Naive thymus-derived CD4-positive, alpha-beta T cell (primary cell): Measurements from ENCODE around the gene KIF16B. TPM values are rescaled to one million over a fixed set of nuclear protein-coding genes. Genes with fewer than 3 reads are reported as not detected.

Experiments used
- ATAC-seq: fragments of 150-1000 bp; cut with Tn5 transposase; 2 replicates; pipeline ENCODE4 v1.10.0; 2021; ENCODE audit warnings: mild to moderate bottlenecking, moderate library complexity
- CTCF ChIA-PET: fragments of 350-600 bp; sonication (Branson Sonifier 250); formaldehyde crosslinking; loops from one replicate; lab custom pipeline; 2021; ENCODE audit warnings: antibody characterized with exemption; lab: Charles Lee
- POLR2A ChIA-PET: fragments of 350-600 bp; sonication (Branson Sonifier 250); formaldehyde crosslinking; loops from one replicate; lab custom pipeline; 2021; ENCODE audit warnings: antibody characterized with exemption, inconsistent platforms; lab: Charles Lee
- DNase-seq, 9 donors: peaks; one replicate each; pipeline versions ENCODE4 v3.0.0 to v3.0.0-alpha.2; 2020 to 2022; ENCODE audit warnings: mixed read lengths in 1 of 9
- H3K27ac ChIP-seq: one replicate; pipeline ENCODE4 v1.7.0; 2013; ENCODE audit warnings: mild to moderate bottlenecking, low read depth, low read length, moderate library complexity
- H3K27me3 ChIP-seq, 2 donors: one replicate each; pipeline ENCODE4 v1.7.0; 2013; ENCODE audit warnings: low read length in 2 of 2, mild to moderate bottlenecking in 2 of 2, moderate library complexity in 2 of 2; ENCODE audit not compliant: control insufficient read depth in 2 of 2, insufficient read depth in 2 of 2
- H3K36me3 ChIP-seq, 3 experiments: 1 replicate in 2 of 3; 2 replicates in 1 of 3; pipeline ENCODE4 v1.7.0; 2013; ENCODE audit warnings: low read length in 3 of 3, mild to moderate bottlenecking in 3 of 3, moderate library complexity in 1 of 3; ENCODE audit not compliant: insufficient read depth in 3 of 3, control insufficient read depth in 2 of 3
- H3K4me1 ChIP-seq, 2 donors: one replicate each; pipeline ENCODE4 v1.7.0; 2013; ENCODE audit warnings: low read length in 2 of 2, mild to moderate bottlenecking in 2 of 2, moderate library complexity in 1 of 2; ENCODE audit not compliant: control insufficient read depth in 2 of 2, insufficient read depth in 2 of 2
- H3K4me3 ChIP-seq: 2 replicates; pipeline ENCODE4 v1.7.0; 2013; ENCODE audit warnings: mild to moderate bottlenecking, low read length
- H3K9me3 ChIP-seq, 3 experiments: 1 replicate in 2 of 3; 2 replicates in 1 of 3; pipeline ENCODE4 v1.7.0; 2013; ENCODE audit warnings: low read length in 3 of 3; ENCODE audit not compliant: control insufficient read depth in 2 of 3
- H3K27ac Mint-ChIP-seq, 9 donors: one replicate each; pipeline ENCODE4 v1.8.0; 2020 to 2022; ENCODE audit warnings: mixed read lengths in 9 of 9, mild to moderate bottlenecking in 8 of 9, moderate library complexity in 5 of 9, inconsistent platforms in 2 of 9
- H3K27me3 Mint-ChIP-seq, 5 donors: one replicate each; pipeline ENCODE4 v1.8.0; 2021 to 2022; ENCODE audit warnings: mixed read lengths in 5 of 5, mild to moderate bottlenecking in 1 of 5
- H3K36me3 Mint-ChIP-seq, 5 donors: one replicate each; pipeline ENCODE4 v1.8.0; 2020 to 2022; ENCODE audit warnings: mixed read lengths in 5 of 5, mild to moderate bottlenecking in 3 of 5, inconsistent platforms in 1 of 5
- H3K4me1 Mint-ChIP-seq, 7 donors: one replicate each; pipeline ENCODE4 v1.8.0; 2020 to 2022; ENCODE audit warnings: mixed read lengths in 7 of 7, mild to moderate bottlenecking in 3 of 7, inconsistent platforms in 1 of 7
- H3K4me3 Mint-ChIP-seq, 10 donors: one replicate each; pipeline ENCODE4 v1.8.0; 2020 to 2022; ENCODE audit warnings: mild to moderate bottlenecking in 10 of 10, mixed read lengths in 10 of 10, moderate library complexity in 6 of 10, inconsistent platforms in 2 of 10
- H3K9me3 Mint-ChIP-seq, 11 donors: one replicate each; pipeline ENCODE4 v1.8.0; 2020 to 2022; ENCODE audit warnings: mixed read lengths in 11 of 11, mild to moderate bottlenecking in 4 of 11, inconsistent platforms in 1 of 11, moderate library complexity in 1 of 11
- intact Hi-C, 2 donors: fragments of 100-400 bp; cut with micrococcal nuclease; formaldehyde crosslinking; loops; one replicate each; pipeline ENCODE4 v1.15.1; 2023
- polyA plus RNA-seq, 2 donors: library from polyadenylated mRNA; unstranded; fragments of 300-500 nt; fragmentation: Illumina TruSeq; gene quantifications; one replicate each; pipeline ENCODE4 v1.2.3, GENCODE V29; 2021
- total RNA-seq, 6 experiments: library from RNA in 5 of 6; stranded (reverse) in 5 of 6; gene quantifications; 1 replicate in 5 of 6; 2 replicates in 1 of 6; pipeline ENCODE4 v1.2.3 and lab custom pipeline; 2021 to 2026

The KIF16B gene
- total and polyA plus RNA-seq, 7 experiments from 2014 or later: 6.0 to 13.7 (median 10.3) TPM

- DNase-seq (no peak), ATAC-seq (no peak)
- Mint-ChIP-seq H3K27me3 (no peaks in the 10 kb centered on the region), H3K9me3 (no peaks in the 10 kb centered on the region), H3K4me3 (no peak overlapping the region), H3K4me1 (peaks cover 0 to 6% (median 0%) of the 10 kb centered on the region in 7 donors), H3K36me3 (peaks cover 0 to 25% (median 10%) of the 10 kb centered on the region in 5 donors), H3K27ac (no peak overlapping the region)
- intact Hi-C loops: no loop called here
- Histone ChIP-seq H3K4me1 (no peaks in the 10 kb centered on the region), H3K9me3 (no peaks in the 10 kb centered on the region), H3K27me3 (no peaks in the 10 kb centered on the region), H3K27ac (no peak overlapping the region), H3K4me3 (no peak overlapping the region), H3K36me3 (no peaks in the 10 kb centered on the region)
- ChIA-PET POLR2A (no interaction called here), CTCF (no interaction called here)
Observed at GRCh38 chr20:16455324-16455723, 117.9 kb downstream of the KIF16B start.

DNA sequence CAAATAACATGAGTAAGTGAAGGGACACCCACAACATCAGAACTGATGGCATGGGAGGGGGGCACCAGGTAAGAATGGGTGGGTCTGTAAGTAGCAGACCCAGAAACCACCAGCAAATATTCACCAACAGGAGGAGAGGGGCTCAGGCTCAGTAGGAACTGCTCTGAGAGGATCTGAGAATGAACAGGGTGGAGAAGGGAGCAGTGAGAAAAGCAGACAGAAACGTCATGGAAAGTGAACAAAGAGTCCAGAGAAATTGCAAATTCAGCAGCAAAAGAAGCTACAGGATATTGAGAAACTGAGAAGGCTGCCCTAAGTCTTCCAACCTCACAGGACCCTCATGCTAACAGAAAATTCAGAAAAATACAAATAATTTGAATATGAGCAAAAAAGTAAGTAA is 121.3 kb downstream of the KIF16B start:
- H3K4me1 Mint-ChIP-seq: peaks cover 0 to 14% (median 0%) of the 10 kb centered on the region in 7 donors

DNA sequence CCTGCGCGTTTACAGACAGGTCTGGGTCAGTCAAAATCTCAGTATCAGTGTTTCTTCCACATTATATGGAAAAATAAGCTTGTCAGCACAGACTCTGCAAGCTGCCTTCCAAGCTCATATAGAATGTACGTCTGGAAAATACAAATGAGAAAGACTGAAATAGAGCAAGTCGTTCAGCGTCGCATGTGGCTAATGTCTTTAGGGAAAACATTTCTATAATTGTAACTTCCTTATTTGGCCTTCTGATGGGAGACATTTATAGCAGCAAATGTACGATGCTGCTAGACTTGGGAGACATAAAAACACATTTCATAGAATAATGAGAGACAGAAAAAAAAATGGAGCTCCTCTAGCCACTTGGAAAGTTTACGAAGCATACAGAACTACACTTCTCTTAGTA is 122.2 kb downstream of the KIF16B start:
- H3K36me3 ChIP-seq: no peaks in the 10 kb centered on the region
- H3K4me1 ChIP-seq: no peaks in the 10 kb centered on the region
- ATAC-seq: no peak
- no peak overlapping the region for H3K27ac ChIP-seq
- H3K36me3 Mint-ChIP-seq: peaks cover 0 to 45% (median 34%) of the 10 kb centered on the region in 5 donors
- H3K4me3 ChIP-seq: no peak overlapping the region
- H3K27me3 ChIP-seq: no peaks in the 10 kb centered on the region
- peaks cover 0 to 14% (median 0%) of the 10 kb centered on the region in 7 donors for H3K4me1 Mint-ChIP-seq
- CTCF ChIA-PET: no interaction called here
- intact Hi-C loops: no loop called here
- H3K27me3 Mint-ChIP-seq: no peaks in the 10 kb centered on the region
- no peak overlapping the region for H3K4me3 Mint-ChIP-seq
- DNase-seq: no peak
- no peak overlapping the region for H3K27ac Mint-ChIP-seq
- POLR2A ChIA-PET: no interaction called here
- H3K9me3 ChIP-seq: no peaks in the 10 kb centered on the region
- H3K9me3 Mint-ChIP-seq: peaks cover 0 to 8% (median 0%) of the 10 kb centered on the region in 11 donors

More for the DNA sequence above, 121.3 kb downstream of the KIF16B start:
- ChIA-PET CTCF (no interaction called here), POLR2A (no interaction called here)
- H3K27ac Mint-ChIP-seq: peak overlapping the region in 1 of 9 donors; percentile 10
- no peaks in the 10 kb centered on the region for H3K27me3 ChIP-seq
- peaks cover 0 to 8% (median 0%) of the 10 kb centered on the region in 11 donors for H3K9me3 Mint-ChIP-seq
- no peak overlapping the region for H3K27ac ChIP-seq
- no peaks in the 10 kb centered on the region for H3K9me3 ChIP-seq
- H3K36me3 ChIP-seq: no peaks in the 10 kb centered on the region
- H3K36me3 Mint-ChIP-seq: peaks cover 0 to 45% (median 34%) of the 10 kb centered on the region in 5 donors
- H3K27me3 Mint-ChIP-seq: no peaks in the 10 kb centered on the region
- no peak overlapping the region for H3K4me3 ChIP-seq
- no peak overlapping the region for H3K4me3 Mint-ChIP-seq
- no peak for ATAC-seq
- intact Hi-C loops: no loop called here
- H3K4me1 ChIP-seq: no peaks in the 10 kb centered on the region
- DNase-seq: no peak

GRCh38 chr20:16446991-16447390 is 126.3 kb downstream of the KIF16B start:
- DNase-seq (no peak), ATAC-seq (no peak)
- ChIA-PET POLR2A (no interaction called here), CTCF (no interaction called here)
- intact Hi-C loops: no loop called here
- peaks cover 0 to 8% (median 0%) of the 10 kb centered on the region in 11 donors for H3K9me3 Mint-ChIP-seq
- Histone ChIP-seq H3K9me3 (no peaks in the 10 kb centered on the region), H3K36me3 (no peaks in the 10 kb centered on the region), H3K4me1 (no peaks in the 10 kb centered on the region), H3K27me3 (no peaks in the 10 kb centered on the region), H3K27ac (no peak overlapping the region), H3K4me3 (no peak overlapping the region)
- H3K27me3 Mint-ChIP-seq: no peaks in the 10 kb centered on the region
- no peak overlapping the region for H3K27ac Mint-ChIP-seq
- no peak overlapping the region for H3K4me3 Mint-ChIP-seq
- peaks cover 0 to 14% (median 0%) of the 10 kb centered on the region in 7 donors for H3K4me1 Mint-ChIP-seq
- H3K36me3 Mint-ChIP-seq: peaks cover 0 to 57% (median 38%) of the 10 kb centered on the region in 5 donors

DNA sequence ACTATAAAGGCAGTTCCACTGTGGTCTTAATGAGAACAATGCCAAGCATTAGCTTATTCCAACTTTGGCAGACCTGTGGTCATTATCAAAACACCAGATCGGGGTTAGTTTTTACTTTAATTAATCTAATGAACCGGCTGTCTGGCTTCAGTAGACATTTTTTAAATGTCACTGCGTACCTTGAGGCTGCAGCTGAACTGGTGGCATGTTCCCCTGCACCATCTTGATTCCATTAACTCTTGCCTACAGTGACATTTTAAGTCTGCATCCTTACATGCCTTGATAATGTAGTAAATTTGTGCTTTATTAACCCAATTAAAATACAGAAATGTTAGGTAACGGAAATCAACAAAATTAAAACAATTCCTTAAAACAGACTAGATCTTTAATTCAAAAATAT is 127.0 kb downstream of the KIF16B start:
- H3K36me3 Mint-ChIP-seq: peaks cover 0 to 57% (median 38%) of the 10 kb centered on the region in 5 donors
- ChIA-PET CTCF (no interaction called here), POLR2A (no interaction called here)
- peaks cover 0 to 8% (median 0%) of the 10 kb centered on the region in 11 donors for H3K9me3 Mint-ChIP-seq
- no peaks in the 10 kb centered on the region for H3K36me3 ChIP-seq
- DNase-seq: no peak
- no peaks in the 10 kb centered on the region for H3K4me1 ChIP-seq
- peaks cover 0 to 16% (median 4%) of the 10 kb centered on the region in 7 donors for H3K4me1 Mint-ChIP-seq
- no peak for ATAC-seq
- no peak overlapping the region for H3K4me3 ChIP-seq
- no peaks in the 10 kb centered on the region for H3K9me3 ChIP-seq
- H3K4me3 Mint-ChIP-seq: no peak overlapping the region
- no peak overlapping the region for H3K27ac Mint-ChIP-seq
- H3K27me3 Mint-ChIP-seq: no peaks in the 10 kb centered on the region
- intact Hi-C loops: no loop called here
- H3K27me3 ChIP-seq: no peaks in the 10 kb centered on the region
- no peak overlapping the region for H3K27ac ChIP-seq

GRCh38 chr20:16445482-16445881 is 127.8 kb downstream of the KIF16B start:
- Mint-ChIP-seq H3K4me1 (peaks cover 0 to 23% (median 10%) of the 10 kb centered on the region in 7 donors), H3K9me3 (peaks cover 0 to 9% (median 0%) of the 10 kb centered on the region in 11 donors), H3K27me3 (no peaks in the 10 kb centered on the region), H3K4me3 (no peak overlapping the region), H3K36me3 (peaks cover 0 to 57% (median 38%) of the 10 kb centered on the region in 5 donors), H3K27ac (no peak overlapping the region)
- Histone ChIP-seq H3K4me1 (no peaks in the 10 kb centered on the region), H3K4me3 (no peak overlapping the region), H3K36me3 (no peaks in the 10 kb centered on the region), H3K27ac (no peak overlapping the region), H3K9me3 (no peaks in the 10 kb centered on the region), H3K27me3 (no peaks in the 10 kb centered on the region)
- CTCF ChIA-PET: no interaction called here
- intact Hi-C loops: no loop called here
- ATAC-seq: no peak
- no peak for DNase-seq
- POLR2A ChIA-PET: no interaction called here

DNA sequence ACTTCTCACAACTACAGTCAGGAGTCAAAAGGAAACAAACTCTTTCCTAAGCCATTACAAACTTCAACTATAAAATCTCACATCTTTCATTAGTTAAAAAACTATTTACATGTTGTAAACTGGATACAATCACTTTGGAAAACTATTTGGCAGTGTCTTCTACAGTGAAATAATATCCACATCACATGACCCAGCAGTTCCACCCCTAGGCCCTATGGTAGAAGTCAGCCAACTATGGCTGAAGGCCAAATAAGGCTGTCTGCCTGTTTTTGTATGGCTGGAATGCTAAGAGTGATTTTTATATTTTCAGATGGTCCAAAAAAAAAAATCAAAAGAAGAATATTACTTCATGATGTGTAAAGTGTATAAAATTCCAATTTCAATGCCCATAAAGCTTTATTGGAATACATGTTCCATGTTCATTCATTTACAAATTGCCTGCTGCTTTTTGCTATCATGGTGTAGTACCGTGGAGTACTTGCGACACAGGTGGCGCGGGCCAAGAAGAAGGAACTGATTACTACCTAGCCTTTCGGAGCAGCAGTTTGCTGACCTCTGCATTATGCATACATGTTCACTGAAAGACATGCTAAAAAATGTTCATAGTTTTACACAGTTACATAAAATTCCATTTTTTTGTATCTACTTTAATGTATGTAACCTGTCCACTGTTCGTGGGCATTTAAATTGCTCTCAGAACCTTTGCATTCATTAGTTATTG is 129.0 kb downstream of the KIF16B start:
- Mint-ChIP-seq H3K4me1 (peaks cover 4 to 36% (median 21%) of the 10 kb centered on the region in 7 donors), H3K36me3 (peaks cover 6 to 60% (median 37%) of the 10 kb centered on the region in 5 donors), H3K4me3 (no peak overlapping the region), H3K27ac (no peak overlapping the region), H3K9me3 (peaks cover 0 to 19% (median 8%) of the 10 kb centered on the region in 11 donors), H3K27me3 (no peaks in the 10 kb centered on the region)
- no peaks in the 10 kb centered on the region for H3K4me1 ChIP-seq
- H3K27ac ChIP-seq: no peak overlapping the region
- ATAC-seq (no peak), DNase-seq (no peak)
- H3K9me3 ChIP-seq: no peaks in the 10 kb centered on the region
- no peaks in the 10 kb centered on the region for H3K36me3 ChIP-seq
- CTCF ChIA-PET: no interaction called here
- H3K4me3 ChIP-seq: no peak overlapping the region
- intact Hi-C loops: no loop called here
- no peaks in the 10 kb centered on the region for H3K27me3 ChIP-seq
- POLR2A ChIA-PET: no interaction called here
